Astrocyte (in vitro differentiated cells and primary cell): Measurements from ENCODE around the gene MMAB. TPM values are rescaled to one million over a fixed set of nuclear protein-coding genes. Genes with fewer than 3 reads are reported as not detected.
A peak's percentile ranks its signal among the peaks of the same experiment; 100 is the strongest.

Source experiments
- DNase-seq: peaks from one replicate; pipeline ENCODE4 v3.0.0-alpha.2; 2010; ENCODE audit warnings: low read depth
- FAIRE-seq: peaks from 2 replicates; lab custom pipeline; 2011; peaks lifted over from hg19 to GRCh38; lab: Jason Lieb, UNC
- H2AFZ ChIP-seq: 2 replicates; pipeline ENCODE4 v1.6.0; 2012; ENCODE audit warnings: low read depth, low read length, inconsistent platforms
- H3K27ac ChIP-seq: 2 replicates; pipeline ENCODE4 v1.5.1; 2011; ENCODE audit warnings: low read depth, low read length, inconsistent platforms
- H3K27me3 ChIP-seq: 2 replicates; pipeline ENCODE4 v1.6.0; 2011; ENCODE audit warnings: low read length, inconsistent platforms; ENCODE audit not compliant: insufficient read depth
- H3K36me3 ChIP-seq: 2 replicates; pipeline ENCODE4 v1.5.1; 2011; ENCODE audit warnings: low read length, inconsistent platforms; ENCODE audit not compliant: insufficient read depth
- H3K4me1 ChIP-seq: 2 replicates; pipeline ENCODE4 v1.5.1; 2011; ENCODE audit warnings: low read length, inconsistent platforms; ENCODE audit not compliant: insufficient read depth
- H3K4me2 ChIP-seq: 2 replicates; pipeline ENCODE4 v1.6.0; 2012; ENCODE audit warnings: low read length, inconsistent platforms
- H3K4me3 ChIP-seq: 2 replicates; pipeline ENCODE4 v1.5.1; 2011; ENCODE audit warnings: low read depth, mild to moderate bottlenecking, low read length, inconsistent platforms; ENCODE audit not compliant: insufficient read depth
- H3K79me2 ChIP-seq: 2 replicates; pipeline ENCODE4 v1.6.0; 2012; ENCODE audit warnings: mild to moderate bottlenecking, low read length, inconsistent platforms; ENCODE audit not compliant: insufficient read depth
- H3K9ac ChIP-seq: 2 replicates; pipeline ENCODE4 v1.6.0; 2012; ENCODE audit warnings: mild to moderate bottlenecking, low read length, inconsistent platforms
- H3K9me3 ChIP-seq: 2 replicates; pipeline ENCODE4 v1.5.1; 2012; ENCODE audit warnings: low read depth, mild to moderate bottlenecking, low read length, inconsistent platforms; ENCODE audit not compliant: insufficient read depth
- H4K20me1 ChIP-seq: 2 replicates; pipeline ENCODE4 v1.6.0; 2012; ENCODE audit warnings: low read length, inconsistent platforms; ENCODE audit not compliant: insufficient read depth
- H3K27ac Mint-ChIP-seq: one replicate; pipeline ENCODE4 v1.8.0; 2021; ENCODE audit warnings: mild to moderate bottlenecking, mixed read lengths; ENCODE audit not compliant: unreplicated experiment
- H3K27me3 Mint-ChIP-seq: one replicate; pipeline ENCODE4 v1.8.0; 2021; ENCODE audit warnings: low read depth, mixed read lengths; ENCODE audit not compliant: unreplicated experiment
- H3K36me3 Mint-ChIP-seq: one replicate; pipeline ENCODE4 v1.8.0; 2021; ENCODE audit warnings: low read depth, mixed read lengths; ENCODE audit not compliant: unreplicated experiment
- H3K4me1 Mint-ChIP-seq: one replicate; pipeline ENCODE4 v1.8.0; 2021; ENCODE audit warnings: low read depth, mixed read lengths; ENCODE audit not compliant: unreplicated experiment
- H3K4me3 Mint-ChIP-seq: one replicate; pipeline ENCODE4 v1.8.0; 2021; ENCODE audit warnings: mild to moderate bottlenecking, moderate library complexity, mixed read lengths; ENCODE audit not compliant: unreplicated experiment
- H3K9me3 Mint-ChIP-seq: one replicate; pipeline ENCODE4 v1.8.0; 2021; ENCODE audit warnings: mild to moderate bottlenecking, mixed read lengths; ENCODE audit not compliant: unreplicated experiment
- CTCF ChIP-seq: IDR thresholded peaks from 2 replicates; pipeline ENCODE4 v1.5.1; 2011; ENCODE audit warnings: low read depth, mild to moderate bottlenecking, inconsistent platforms, low read length, moderate library complexity; ENCODE audit not compliant: insufficient read depth
- EZH2 ChIP-seq: IDR thresholded peaks from 2 replicates; pipeline ENCODE4 v1.6.1; 2012; ENCODE audit warnings: mild to moderate bottlenecking, low read length, inconsistent platforms; ENCODE audit not compliant: insufficient read depth
- total RNA-seq: library from RNA; stranded (reverse); gene quantifications from 2 replicates; pipeline ENCODE4 v1.2.1, GENCODE V29; 2021

MMAB gene
- total RNA-seq, 1 donor from 2014 or later, result 17.8 TPM

GRCh38 chr12:109535231-109535862 is 38.0 kb downstream of the MMAB start:
- no peak for FAIRE-seq
- peaks cover 2% of the 10 kb centered on the region for H3K27me3 Mint-ChIP-seq
- no peak overlapping the region for H3K27ac ChIP-seq

DNA sequence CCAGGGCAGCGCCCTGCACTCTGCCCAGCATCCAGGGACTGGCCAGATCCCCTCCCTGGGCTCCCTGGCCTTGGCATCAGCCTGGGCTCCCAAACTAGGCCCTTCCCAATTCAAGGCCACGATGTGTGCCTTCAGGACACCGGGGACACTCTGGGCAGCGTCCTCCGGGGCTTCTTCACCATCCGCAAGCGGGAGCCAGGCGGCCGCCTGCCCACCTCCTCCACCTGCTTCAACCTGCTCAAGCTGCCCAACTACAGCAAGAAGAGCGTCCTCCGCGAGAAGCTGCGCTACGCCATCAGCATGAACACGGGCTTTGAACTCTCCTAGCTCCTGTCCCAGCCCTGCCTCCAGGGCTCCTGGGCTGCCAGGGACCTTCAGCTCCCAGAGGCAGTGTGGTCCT is 38.8 kb downstream of the MMAB start:
- Histone ChIP-seq H3K27ac (no peak overlapping the region), H3K9me3 (no peaks in the 10 kb centered on the region), H3K27me3 (no peaks in the 10 kb centered on the region), H3K4me1 (peaks cover 12% of the 10 kb centered on the region), H3K4me3 (no peak overlapping the region), H3K4me2 (no peak overlapping the region), H2AFZ (no peak overlapping the region), H3K9ac (no peak overlapping the region), H3K36me3 (no peaks in the 10 kb centered on the region), H3K79me2 (no peaks in the 10 kb centered on the region), H4K20me1 (no peaks in the 10 kb centered on the region)
- Mint-ChIP-seq H3K27me3 (peaks cover 2% of the 10 kb centered on the region), H3K4me3 (no peak overlapping the region), H3K27ac (no peak overlapping the region), H3K4me1 (peaks cover 3% of the 10 kb centered on the region), H3K9me3 (no peaks in the 10 kb centered on the region), H3K36me3 (peaks cover 25% of the 10 kb centered on the region)
- FAIRE-seq (no peak), DNase-seq (no peak)
- TF ChIP-seq EZH2, result no peak
- no peak for TF ChIP-seq CTCF

More at GRCh38 chr12:109535231-109535862, 38.0 kb downstream of the MMAB start:
- Mint-ChIP-seq H3K4me1 (peaks cover 5% of the 10 kb centered on the region), H3K9me3 (no peaks in the 10 kb centered on the region), H3K36me3 (peaks cover 25% of the 10 kb centered on the region), H3K4me3 (no peak overlapping the region), H3K27ac (peak overlapping the region; percentile 23)
- Histone ChIP-seq H3K9me3 (no peaks in the 10 kb centered on the region), H2AFZ (no peak overlapping the region), H3K4me2 (no peak overlapping the region), H3K4me1 (peaks cover 18% of the 10 kb centered on the region), H4K20me1 (no peaks in the 10 kb centered on the region), H3K36me3 (no peaks in the 10 kb centered on the region), H3K9ac (no peak overlapping the region), H3K79me2 (no peaks in the 10 kb centered on the region), H3K27me3 (no peaks in the 10 kb centered on the region), H3K4me3 (no peak overlapping the region)
- DNase-seq, result no peak
- TF ChIP-seq EZH2 (no peak), CTCF (no peak)

GRCh38 chr12:109533487-109533740 is 39.9 kb downstream of the MMAB start:
- FAIRE-seq (no peak), DNase-seq (no peak)
- no peaks in the 10 kb centered on the region for H3K36me3 ChIP-seq
- Mint-ChIP-seq H3K4me3 (no peak overlapping the region), H3K36me3 (peaks cover 25% of the 10 kb centered on the region), H3K27ac (no peak overlapping the region), H3K27me3 (peaks cover 2% of the 10 kb centered on the region), H3K9me3 (no peaks in the 10 kb centered on the region), H3K4me1 (no peaks in the 10 kb centered on the region)
- no peaks in the 10 kb centered on the region for H3K79me2 ChIP-seq
- H3K27ac ChIP-seq, result no peak overlapping the region
- H3K4me2 ChIP-seq, result no peak overlapping the region
- no peak overlapping the region for H2AFZ ChIP-seq
- no peak overlapping the region for H3K4me3 ChIP-seq
- H4K20me1 ChIP-seq, result no peaks in the 10 kb centered on the region
- TF ChIP-seq EZH2, result no peak
- TF ChIP-seq CTCF, result no peak
- no peaks in the 10 kb centered on the region for H3K27me3 ChIP-seq
- H3K4me1 ChIP-seq, result peaks cover 1% of the 10 kb centered on the region
- no peak overlapping the region for H3K9ac ChIP-seq
- H3K9me3 ChIP-seq, result no peaks in the 10 kb centered on the region
